HepG2 (cell line): Measurements from ENCODE around the gene CTSA. TPM values are rescaled to one million over a fixed set of nuclear protein-coding genes. Genes with fewer than 3 reads are reported as not detected.
"Not testable (repeated sequence)": the region's sequence is repeated elsewhere in the genome, so short reads cannot be mapped to it uniquely, and the experiment has no call there.

Experiments
- ATAC-seq: fragments of 200-7000 bp; cut with Tn5 transposase; 3 replicates; pipeline ENCODE4 v1.9.1; 2020; ENCODE audit warnings: mild to moderate bottlenecking, moderate library complexity
- BruUV-seq: library from RNA; stranded (reverse); fragments of 400-500 nt; replicated peaks from 2 replicates; lab custom pipeline; 2021; lab: Mats Ljungman, UMichigan
- CTCF ChIA-PET: fragments of 300-600 bp; formaldehyde crosslinking; extraction: SDS; loops from one replicate; lab custom pipeline; 2021; ENCODE audit warnings: low total read pairs, inconsistent platforms, low intra/inter-chr PET ratio; lab: Yijun Ruan, JAX
- POLR2A ChIA-PET: fragments of 350-600 bp; sonication (Branson Sonifier 250); formaldehyde crosslinking; loops from one replicate; lab custom pipeline; 2020; ENCODE audit warnings: antibody characterized with exemption, inconsistent platforms; lab: Yijun Ruan, JAX
- DNase-seq: peaks from one replicate; pipeline ENCODE4 v3.0.0-alpha.2; 2015; ENCODE audit warnings: low spot score
- FAIRE-seq: peaks from 3 replicates; lab custom pipeline; 2011; peaks lifted over from hg19 to GRCh38; lab: Jason Lieb, UNC
- H2AFZ ChIP-seq: one replicate; pipeline ENCODE4 v1.6.1; 2011; ENCODE audit warnings: low read length, inconsistent platforms
- H3K27ac ChIP-seq: fragments of 300-600 bp; 3 replicates; pipeline ENCODE4 v1.8.0; 2011; ENCODE audit warnings: mixed run types, mild to moderate bottlenecking, mixed read lengths, low read length, inconsistent platforms; ENCODE audit not compliant: insufficient read depth; ENCODE audit errors: extremely low read length
- H3K27me3 ChIP-seq, 2 experiments: fragments of 200-600 bp in 1 of 2; 2 replicates in 1 of 2; 3 replicates in 1 of 2; pipeline versions ENCODE4 v1.6.0 to v1.8.0; 2011; ENCODE audit warnings: low read length in 2 of 2, mild to moderate bottlenecking in 2 of 2, moderate library complexity in 2 of 2, inconsistent platforms in 1 of 2; ENCODE audit not compliant: insufficient read depth in 2 of 2, control insufficient read depth in 1 of 2
- H3K36me3 ChIP-seq, 2 experiments: fragments of 200-600 bp in 1 of 2; replicated peaks in 1 of 2; 2 replicates in 1 of 2; 3 replicates in 1 of 2; pipeline versions ENCODE4 v1.5.1 to v1.8.0; 2011; ENCODE audit warnings: low read length in 2 of 2, inconsistent platforms in 1 of 2; ENCODE audit not compliant: insufficient read depth in 2 of 2, control insufficient read depth in 1 of 2
- H3K4me1 ChIP-seq: 2 replicates; pipeline ENCODE4 v1.5.1; 2012; ENCODE audit warnings: low read length, inconsistent platforms; ENCODE audit not compliant: insufficient read depth
- H3K4me2 ChIP-seq: 2 replicates; pipeline ENCODE4 v1.6.0; 2011; ENCODE audit warnings: low read depth, low read length, inconsistent platforms
- H3K4me3 ChIP-seq, 3 experiments: fragments of 200-600 bp in 1 of 3; sonication (generic), shearing (Covaris generic) in 1 of 3; replicated peaks in 1 of 3; 2 replicates each; pipeline ENCODE4 v1.5.1; 2011 to 2016; ENCODE audit warnings: low read length in 3 of 3, inconsistent platforms in 2 of 3, low read depth in 2 of 3, mild to moderate bottlenecking in 2 of 3, control low read depth in 1 of 3, mixed read lengths in 1 of 3; ENCODE audit not compliant: insufficient read depth in 1 of 3
- H3K79me2 ChIP-seq: one replicate; pipeline ENCODE4 v1.6.1; 2011; ENCODE audit warnings: low read length, inconsistent platforms; ENCODE audit not compliant: insufficient read depth
- H3K9ac ChIP-seq: 2 replicates; pipeline ENCODE4 v1.6.0; 2011; ENCODE audit warnings: mild to moderate bottlenecking, low read depth, low read length, inconsistent platforms; ENCODE audit not compliant: insufficient read depth
- H3K9me3 ChIP-seq: 2 replicates; pipeline ENCODE4 v1.5.1; 2012; ENCODE audit warnings: mild to moderate bottlenecking, low read length
- H4K20me1 ChIP-seq: 2 replicates; pipeline ENCODE4 v1.6.0; 2011; ENCODE audit warnings: inconsistent platforms, mild to moderate bottlenecking, low read length, moderate library complexity; ENCODE audit not compliant: insufficient read depth
- AGO2 ChIP-seq: fragments of 200-400 bp; formaldehyde crosslinking; optimal IDR thresholded peaks from 2 replicates; pipeline ENCODE3; 2017; ENCODE audit warnings: mild to moderate bottlenecking, low read depth, low read length, moderate library complexity
- CBX2 ChIP-seq, 2 experiments: fragments of 200-600 bp in 1 of 2; sonication (generic); formaldehyde crosslinking in 1 of 2; IDR thresholded peaks; 2 replicates each; pipeline versions ENCODE4 v1.7.0 to v1.8.1; 2018 to 2022; ENCODE audit warnings: low read depth in 2 of 2, low read length in 1 of 2, mild to moderate bottlenecking in 1 of 2, missing genetic modification reagents in 1 of 2
- CEBPG ChIP-seq: IDR thresholded peaks from 2 replicates; pipeline ENCODE4 v1.6.1; 2016
- EEA1 ChIP-seq: sonication (generic); formaldehyde crosslinking; IDR thresholded peaks from 2 replicates; pipeline ENCODE4 v1.5.1; 2020; ENCODE audit warnings: mild to moderate bottlenecking, missing genetic modification reagents, borderline replicate concordance
- FOXP1 ChIP-seq, 2 experiments: fragments of 450-650 bp in 1 of 2; IDR thresholded peaks; 2 replicates each; pipeline ENCODE4 v1.6.1; 2017 to 2018; ENCODE audit warnings: antibody characterized with exemption in 1 of 2
- GABPA ChIP-seq, 2 experiments: IDR thresholded peaks; 2 replicates each; pipeline ENCODE4 v1.6.1; 2011 to 2016; ENCODE audit warnings: low read depth in 2 of 2, low read length in 1 of 2, missing biosample characterization in 1 of 2, missing genetic modification characterization in 1 of 2
- GATAD2A ChIP-seq: IDR thresholded peaks from 2 replicates; pipeline ENCODE4 v1.6.1; 2016
- HNF4A ChIP-seq: sonication (generic); formaldehyde crosslinking; IDR thresholded peaks from 2 replicates; pipeline ENCODE4 v1.4.0; 2020; ENCODE audit warnings: missing genetic modification reagents
- RFX5 ChIP-seq: IDR thresholded peaks from 2 replicates; pipeline ENCODE4 v1.6.1; 2011; ENCODE audit warnings: low read depth, low read length, improper control_type of control experiment
- SALL1 ChIP-seq: sonication (generic); formaldehyde crosslinking; IDR thresholded peaks from 2 replicates; pipeline ENCODE4 v1.8.0; 2022; ENCODE audit warnings: mild to moderate bottlenecking, missing genetic modification reagents
- SMC3 ChIP-seq: IDR thresholded peaks from 2 replicates; pipeline ENCODE4 v1.6.1; 2011; ENCODE audit warnings: low read length, improper control_type of control experiment
- ZC3H4 ChIP-seq: sonication (generic); formaldehyde crosslinking; IDR thresholded peaks from 2 replicates; pipeline ENCODE4 v1.4.0; 2020; ENCODE audit warnings: missing genetic modification reagents, borderline replicate concordance
- ZFP36 ChIP-seq: fragments of 150-350 bp; IDR thresholded peaks from 2 replicates; pipeline ENCODE4 v1.6.1; 2018; ENCODE audit warnings: borderline replicate concordance, low read length, low read depth; ENCODE audit not compliant: partially characterized antibody
- ZFP90 ChIP-seq: sonication (generic); formaldehyde crosslinking; IDR thresholded peaks from 2 replicates; pipeline ENCODE4 v1.8.0; 2022; ENCODE audit warnings: missing genetic modification reagents, mild to moderate bottlenecking, inconsistent platforms, borderline replicate concordance
- ZNF615 ChIP-seq: sonication (generic); formaldehyde crosslinking; IDR thresholded peaks from 2 replicates; pipeline ENCODE4 v1.5.0; 2020; ENCODE audit warnings: mild to moderate bottlenecking, missing genetic modification reagents, borderline replicate concordance
- WGBS: methylation state at CpG from one replicate; pipeline ENCODE4 v1.1.6; 2017; ENCODE audit warnings: low lambda C conversion rate; 5-methylcytosine and 5-hydroxymethylcytosine counted together
- in situ Hi-C: cut with HindIII; loops from 2 replicates; pipeline ENCODE4 v1.10.0; 2017; ENCODE audit warnings: low pct_unique_long_range_greater_than_20kb; ENCODE audit not compliant: extremely low pct_ligation_motif_present
- intact Hi-C: fragments of 100-400 bp; cut with micrococcal nuclease; formaldehyde crosslinking; loops from one replicate; pipeline ENCODE4 v1.10.0; 2022; ENCODE audit not compliant: unreplicated experiment
- polyA plus RNA-seq, 8 experiments: library from polyadenylated mRNA; depleted of rRNA in 3 of 8; stranded (reverse) in 7 of 8; unstranded in 1 of 8; fragments of >200 nt; fragmentation: Illumina TruSeq in 4 of 8; extraction: Trizol in 4 of 8; gene quantifications; 2 replicates each; pipeline versions ENCODE4 v1.2.1 to v1.2.3, GENCODE V29; 2011 to 2016; ENCODE audit warnings: low read depth in 4 of 8, missing spikeins in 1 of 8, mixed read lengths in 1 of 8; ENCODE audit not compliant: insufficient read depth in 1 of 8
- total RNA-seq, 5 experiments: library from RNA; depleted of rRNA; stranded (reverse); fragments of >200 nt; fragmentation: Illumina TruSeq; extraction: Trizol; gene quantifications; 2 replicates each; pipeline ENCODE4 v1.2.3, GENCODE V29; 2016; ENCODE audit warnings: low read depth in 1 of 5
- TF ChIP-seq, protein P1 (sequence below): sonication (generic); formaldehyde crosslinking; IDR thresholded peaks from 2 replicates; pipeline ENCODE4 v1.8.0; 2022; ENCODE audit warnings: mild to moderate bottlenecking, missing genetic modification reagents; ENCODE audit not compliant: insufficient replicate concordance
- TF ChIP-seq, protein P2 (sequence below): IDR thresholded peaks from 2 replicates; pipeline ENCODE4 v1.4.0; 2020; ENCODE audit warnings: mild to moderate bottlenecking, missing genetic modification reagents

CTSA gene
- total and polyA plus RNA-seq, 2 of the 13 experiments (the other 11 are each of a cell fraction or from before 2014, with no cell fraction given): 202 to 231 TPM

- TF ChIP-seq, protein P1, sequence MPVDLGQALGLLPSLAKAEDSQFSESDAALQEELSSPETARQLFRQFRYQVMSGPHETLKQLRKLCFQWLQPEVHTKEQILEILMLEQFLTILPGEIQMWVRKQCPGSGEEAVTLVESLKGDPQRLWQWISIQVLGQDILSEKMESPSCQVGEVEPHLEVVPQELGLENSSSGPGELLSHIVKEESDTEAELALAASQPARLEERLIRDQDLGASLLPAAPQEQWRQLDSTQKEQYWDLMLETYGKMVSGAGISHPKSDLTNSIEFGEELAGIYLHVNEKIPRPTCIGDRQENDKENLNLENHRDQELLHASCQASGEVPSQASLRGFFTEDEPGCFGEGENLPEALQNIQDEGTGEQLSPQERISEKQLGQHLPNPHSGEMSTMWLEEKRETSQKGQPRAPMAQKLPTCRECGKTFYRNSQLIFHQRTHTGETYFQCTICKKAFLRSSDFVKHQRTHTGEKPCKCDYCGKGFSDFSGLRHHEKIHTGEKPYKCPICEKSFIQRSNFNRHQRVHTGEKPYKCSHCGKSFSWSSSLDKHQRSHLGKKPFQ (CRISPR knock-in tag): no peak
- TF ChIP-seq AGO2 (peak; percentile 70), ZFP36 (peak; percentile 16), ZC3H4 (CRISPR knock-in tag) (no peak), EEA1 (CRISPR knock-in tag) (no peak), RFX5 (no peak), CBX2 (IDR thresholded peaks at IDR 0.05; ENCODE audit: low read depth, low read length) (no peak), CBX2 (CRISPR knock-in tag; IDR thresholded peaks at IDR 0.05; ENCODE audit: low read depth) (no peak), ZNF615 (CRISPR knock-in tag) (no peak)
Measured at GRCh38 chr20:45899046-45899835, 8.1 kb downstream of the CTSA start (continued).

DNA sequence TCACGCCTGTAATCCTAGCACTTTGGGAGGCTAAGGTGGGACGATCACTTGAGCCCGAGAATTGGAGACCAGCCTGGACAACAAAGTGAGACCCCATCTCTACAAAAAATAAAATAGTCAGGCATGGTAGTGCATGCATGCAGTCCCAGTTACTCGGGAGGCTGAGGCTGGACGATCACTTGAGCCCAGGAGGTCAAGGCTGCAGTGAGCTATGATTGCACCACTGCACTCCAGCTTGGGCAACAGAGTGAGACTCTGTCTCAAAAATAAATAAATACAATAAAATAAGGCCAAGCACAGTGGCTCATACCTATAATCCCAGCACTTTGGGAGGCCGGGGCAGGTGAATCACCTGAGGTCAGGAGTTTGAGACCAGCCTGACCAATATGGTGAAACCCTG lies 10.2 kb downstream of the CTSA start:
- 66% methylated on average over 6 of the region's 6 CpGs for WGBS
- POLR2A ChIA-PET: interaction anchor here (0.8 to 4.7 kb wide), 10 partner anchors 8 to 68 kb away, joined by 3 to 38 read pairs (median 12); partner anchors contain the start of genes CTSA, NEURL2, PCIF1 and SNX21
- H3K9ac ChIP-seq; H3K4me3 ChIP-seq; H3K27me3 ChIP-seq; intact Hi-C loops; H3K9me3 ChIP-seq; ATAC-seq; H3K27ac ChIP-seq; H4K20me1 ChIP-seq; in situ Hi-C loops; FAIRE-seq; H3K4me2 ChIP-seq; CTCF ChIA-PET; DNase-seq; H3K79me2 ChIP-seq; H2AFZ ChIP-seq; BruUV-seq; TF ChIP-seq GABPA (IDR thresholded peaks at IDR 0.05; ENCODE audit: low read depth, low read length); FOXP1 (IDR thresholded peaks at IDR 0.05): not testable (repeated sequence)
- H3K4me1 ChIP-seq: peaks cover 30% of the 10 kb centered on the region
- H3K36me3 ChIP-seq: peaks cover 25 to 27% of the 10 kb centered on the region in 2 experiments
- TF ChIP-seq GABPA (CRISPR knock-in tag; IDR thresholded peaks at IDR 0.05; ENCODE audit: low read depth) (0 out of 2 replicates have a peak, but pooled peaks have one; percentile 2), GATAD2A (CRISPR knock-in tag) (0 out of 2 replicates have a peak, but pooled peaks have one; percentile 26), FOXP1 (CRISPR knock-in tag; IDR thresholded peaks at IDR 0.05) (peak; percentile 41; the same call in 1 of the 2 replicates), ZFP90 (CRISPR knock-in tag) (0 out of 2 replicates have a peak, but pooled peaks have one; percentile 58), HNF4A (peak; percentile 77), SALL1 (CRISPR knock-in tag) (peak; percentile 54; the same call in 1 of the 2 replicates), CEBPG (CRISPR knock-in tag) (peak; percentile 79), SMC3 (0 out of 2 replicates have a peak, but pooled peaks have one; percentile 6)
- TF ChIP-seq, protein P2, sequence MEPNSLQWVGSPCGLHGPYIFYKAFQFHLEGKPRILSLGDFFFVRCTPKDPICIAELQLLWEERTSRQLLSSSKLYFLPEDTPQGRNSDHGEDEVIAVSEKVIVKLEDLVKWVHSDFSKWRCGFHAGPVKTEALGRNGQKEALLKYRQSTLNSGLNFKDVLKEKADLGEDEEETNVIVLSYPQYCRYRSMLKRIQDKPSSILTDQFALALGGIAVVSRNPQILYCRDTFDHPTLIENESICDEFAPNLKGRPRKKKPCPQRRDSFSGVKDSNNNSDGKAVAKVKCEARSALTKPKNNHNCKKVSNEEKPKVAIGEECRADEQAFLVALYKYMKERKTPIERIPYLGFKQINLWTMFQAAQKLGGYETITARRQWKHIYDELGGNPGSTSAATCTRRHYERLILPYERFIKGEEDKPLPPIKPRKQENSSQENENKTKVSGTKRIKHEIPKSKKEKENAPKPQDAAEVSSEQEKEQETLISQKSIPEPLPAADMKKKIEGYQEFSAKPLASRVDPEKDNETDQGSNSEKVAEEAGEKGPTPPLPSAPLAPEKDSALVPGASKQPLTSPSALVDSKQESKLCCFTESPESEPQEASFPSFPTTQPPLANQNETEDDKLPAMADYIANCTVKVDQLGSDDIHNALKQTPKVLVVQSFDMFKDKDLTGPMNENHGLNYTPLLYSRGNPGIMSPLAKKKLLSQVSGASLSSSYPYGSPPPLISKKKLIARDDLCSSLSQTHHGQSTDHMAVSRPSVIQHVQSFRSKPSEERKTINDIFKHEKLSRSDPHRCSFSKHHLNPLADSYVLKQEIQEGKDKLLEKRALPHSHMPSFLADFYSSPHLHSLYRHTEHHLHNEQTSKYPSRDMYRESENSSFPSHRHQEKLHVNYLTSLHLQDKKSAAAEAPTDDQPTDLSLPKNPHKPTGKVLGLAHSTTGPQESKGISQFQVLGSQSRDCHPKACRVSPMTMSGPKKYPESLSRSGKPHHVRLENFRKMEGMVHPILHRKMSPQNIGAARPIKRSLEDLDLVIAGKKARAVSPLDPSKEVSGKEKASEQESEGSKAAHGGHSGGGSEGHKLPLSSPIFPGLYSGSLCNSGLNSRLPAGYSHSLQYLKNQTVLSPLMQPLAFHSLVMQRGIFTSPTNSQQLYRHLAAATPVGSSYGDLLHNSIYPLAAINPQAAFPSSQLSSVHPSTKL: peak; percentile 69
